Rectal smooth muscle tissue (tissue), 1 donor: ENCODE measurements around the gene LOXL1.

ENCODE experiments used
- H3K27ac ChIP-seq: one replicate; pipeline ENCODE4 v1.7.0; 2013; ENCODE audit warnings: low read depth, low read length, inconsistent platforms
- H3K27me3 ChIP-seq: one replicate; pipeline ENCODE4 v1.7.0; 2013; ENCODE audit warnings: low read length; ENCODE audit not compliant: control insufficient read depth, insufficient read depth
- H3K36me3 ChIP-seq: one replicate; pipeline ENCODE4 v1.7.0; 2013; ENCODE audit warnings: low read length; ENCODE audit not compliant: control insufficient read depth, insufficient read depth
- H3K4me1 ChIP-seq: one replicate; pipeline ENCODE4 v1.7.0; 2013; ENCODE audit warnings: low read length; ENCODE audit not compliant: control insufficient read depth, insufficient read depth
- H3K4me3 ChIP-seq: one replicate; pipeline ENCODE4 v1.7.0; 2013; ENCODE audit warnings: low read length
- H3K9ac ChIP-seq: one replicate; pipeline ENCODE4 v1.7.0; 2013; ENCODE audit warnings: low read length

LOXL1 gene

DNA sequence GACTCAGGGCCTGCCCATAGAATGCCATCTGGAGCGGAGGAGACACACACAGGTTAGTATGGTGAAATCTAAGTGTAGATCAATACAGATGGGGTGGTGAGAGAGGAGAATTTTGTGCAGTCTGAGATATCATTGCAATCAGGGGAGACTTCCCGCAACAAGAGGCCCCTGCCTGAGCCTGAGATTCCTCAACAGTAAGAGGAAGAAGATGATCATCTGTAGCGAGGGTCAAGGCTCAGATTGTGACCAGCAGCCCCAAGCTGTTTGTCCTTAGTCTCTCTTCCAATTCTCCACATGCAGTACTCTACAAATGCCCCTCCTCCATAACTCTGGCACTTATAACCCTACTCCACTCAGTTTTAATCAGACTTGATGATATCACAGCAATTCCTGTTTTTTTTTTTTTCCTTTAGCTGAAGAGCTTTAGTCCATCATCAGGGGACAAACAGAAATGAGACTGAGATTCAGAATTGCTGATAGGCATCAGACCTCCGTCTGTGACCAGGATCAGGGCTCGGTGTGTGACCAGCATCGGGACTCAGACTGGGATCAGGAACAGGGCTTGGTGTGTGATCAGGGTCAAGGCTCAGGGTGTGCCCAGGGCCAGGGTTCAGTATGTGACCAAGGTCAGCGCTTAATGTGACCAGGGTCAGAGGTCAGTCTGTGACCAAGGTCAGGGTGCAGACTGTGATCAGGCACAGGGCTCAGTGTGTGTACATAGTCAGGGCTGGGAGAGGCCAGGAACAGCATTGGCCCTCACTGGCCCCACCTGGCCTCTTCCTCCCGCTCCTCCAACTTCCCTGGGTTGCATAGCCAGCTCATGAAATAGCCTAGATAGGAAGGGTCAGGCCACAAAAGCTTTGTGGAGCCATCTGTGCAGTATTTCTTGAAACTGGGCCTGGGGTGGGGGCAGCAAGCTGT lies 14.1 kb downstream of the LOXL1 start:
- Histone ChIP-seq H3K4me3 (no peak overlapping the region), H3K4me1 (peaks cover 3% of the 10 kb centered on the region), H3K27ac (no peak overlapping the region)

DNA sequence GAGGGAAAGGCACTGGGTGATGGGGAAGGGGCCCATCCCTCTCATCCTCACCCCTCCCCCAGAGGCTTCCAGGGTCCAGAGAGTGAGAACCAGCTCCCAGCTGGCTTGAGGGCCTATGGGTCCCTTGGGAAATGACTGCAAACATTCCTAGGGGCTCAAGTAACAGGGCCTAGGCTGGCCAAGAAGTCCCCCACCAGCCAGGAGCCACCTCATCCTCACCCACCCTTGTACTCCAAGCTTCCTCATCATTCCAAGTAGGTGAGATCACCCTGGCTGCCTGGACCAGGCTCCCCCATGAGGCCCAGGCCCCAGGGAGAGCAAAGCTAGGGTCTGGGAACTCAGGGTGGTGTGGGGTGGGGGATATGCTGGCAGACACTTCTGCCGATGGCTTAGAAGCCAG lies 14.8 kb downstream of the LOXL1 start:
- peaks cover 3% of the 10 kb centered on the region for H3K4me1 ChIP-seq
- no peak overlapping the region for H3K9ac ChIP-seq
- no peaks in the 10 kb centered on the region for H3K27me3 ChIP-seq
- no peak overlapping the region for H3K4me3 ChIP-seq
- H3K27ac ChIP-seq = no peak overlapping the region
- H3K36me3 ChIP-seq = no peaks in the 10 kb centered on the region

More for the DNA sequence above, 14.1 kb downstream of the LOXL1 start:
- Histone ChIP-seq H3K9ac (no peak overlapping the region), H3K36me3 (no peaks in the 10 kb centered on the region), H3K27me3 (no peaks in the 10 kb centered on the region)

DNA sequence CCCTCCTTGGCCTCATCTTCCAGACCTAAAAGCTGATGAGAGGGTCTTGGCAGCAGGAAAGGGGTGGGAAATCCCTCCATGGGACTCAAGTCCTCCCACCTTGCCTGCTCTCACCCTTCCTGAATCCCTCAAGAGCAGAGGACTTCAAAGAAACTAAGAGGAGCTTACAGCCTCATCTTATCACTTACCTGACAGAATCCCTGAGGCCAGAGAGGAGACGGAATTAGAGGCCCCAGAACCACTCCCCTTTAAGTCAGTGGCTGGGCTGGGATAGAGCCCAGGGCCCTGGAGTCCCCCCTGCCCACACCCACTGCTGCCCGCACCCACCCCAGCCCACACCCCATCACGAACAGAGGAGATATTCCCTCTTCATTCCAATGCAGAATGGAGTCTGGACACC lies 15.2 kb downstream of the LOXL1 start:
- no peaks in the 10 kb centered on the region for H3K36me3 ChIP-seq
- no peak overlapping the region for H3K27ac ChIP-seq
- H3K4me1 ChIP-seq = peaks cover 3% of the 10 kb centered on the region
- H3K4me3 ChIP-seq = no peak overlapping the region
- H3K27me3 ChIP-seq = no peaks in the 10 kb centered on the region
- no peak overlapping the region for H3K9ac ChIP-seq

DNA sequence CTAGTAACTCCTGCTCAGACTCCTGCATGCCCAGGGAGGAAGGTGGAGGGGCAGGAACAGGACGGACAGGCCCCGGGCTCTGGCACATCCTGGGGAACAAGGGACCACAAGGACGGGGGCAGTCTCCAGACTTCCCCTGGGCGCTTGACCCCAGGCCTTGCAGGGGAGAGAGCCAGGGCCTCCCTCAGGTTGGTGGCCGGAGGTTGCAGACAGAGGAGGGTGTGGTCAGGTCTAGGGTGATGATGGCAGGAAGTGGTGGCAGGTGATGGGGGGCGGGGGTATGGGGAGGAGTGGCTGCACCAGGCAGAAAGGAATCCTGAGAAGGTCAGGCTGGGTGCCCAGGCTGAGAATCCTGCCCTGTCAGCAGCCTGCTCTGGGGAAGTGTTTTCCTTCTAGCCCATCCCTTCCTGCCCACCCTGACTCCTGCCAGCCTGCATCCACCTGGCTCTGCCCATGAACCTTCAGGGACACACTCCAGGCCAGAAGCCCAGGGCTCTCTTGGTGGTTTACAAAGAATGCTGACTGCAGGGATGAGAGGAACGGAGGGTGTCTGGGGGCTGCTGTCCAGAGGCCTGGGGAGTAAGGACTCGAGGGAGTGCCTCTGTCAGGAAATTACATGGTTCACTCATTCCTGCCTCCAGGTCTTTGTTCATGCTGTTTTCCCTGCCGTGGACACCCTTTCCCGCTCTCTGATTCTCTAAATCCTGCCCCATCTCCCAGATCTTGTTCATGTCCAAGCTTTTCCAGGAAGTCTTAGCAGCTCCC lies 15.8 kb downstream of the LOXL1 start:
- peaks cover 3% of the 10 kb centered on the region for H3K4me1 ChIP-seq
- H3K27me3 ChIP-seq = no peaks in the 10 kb centered on the region
- no peaks in the 10 kb centered on the region for H3K36me3 ChIP-seq
- no peak overlapping the region for H3K4me3 ChIP-seq
- no peak overlapping the region for H3K27ac ChIP-seq
- H3K9ac ChIP-seq = no peak overlapping the region

DNA sequence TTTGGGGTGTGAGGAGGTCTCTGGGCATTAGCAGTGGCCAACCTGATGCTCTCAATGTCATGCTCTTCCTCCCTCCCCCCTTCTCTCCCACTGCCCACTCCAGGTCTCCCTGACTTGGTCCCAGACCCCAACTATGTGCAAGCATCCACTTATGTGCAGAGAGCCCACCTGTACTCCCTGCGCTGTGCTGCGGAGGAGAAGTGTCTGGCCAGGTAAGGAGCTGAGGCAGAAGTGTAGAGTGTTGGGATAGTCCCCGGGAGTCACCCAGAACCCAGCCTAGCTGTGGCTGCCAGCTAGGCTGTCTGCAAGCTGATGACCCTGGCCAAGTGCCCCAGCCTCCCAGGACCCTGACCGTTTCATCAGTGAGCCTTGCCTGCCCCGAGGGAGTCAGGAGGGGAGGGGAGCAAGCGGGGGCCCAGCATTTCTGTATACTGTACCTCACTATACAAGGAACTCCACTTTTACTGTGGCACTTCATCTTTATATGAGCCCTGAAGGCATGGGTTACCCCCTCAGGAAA lies 16.5 kb downstream of the LOXL1 start:
- Histone ChIP-seq H3K4me3 (no peak overlapping the region), H3K27me3 (no peaks in the 10 kb centered on the region), H3K4me1 (peaks cover 3% of the 10 kb centered on the region), H3K36me3 (no peaks in the 10 kb centered on the region), H3K27ac (no peak overlapping the region), H3K9ac (no peak overlapping the region)

DNA sequence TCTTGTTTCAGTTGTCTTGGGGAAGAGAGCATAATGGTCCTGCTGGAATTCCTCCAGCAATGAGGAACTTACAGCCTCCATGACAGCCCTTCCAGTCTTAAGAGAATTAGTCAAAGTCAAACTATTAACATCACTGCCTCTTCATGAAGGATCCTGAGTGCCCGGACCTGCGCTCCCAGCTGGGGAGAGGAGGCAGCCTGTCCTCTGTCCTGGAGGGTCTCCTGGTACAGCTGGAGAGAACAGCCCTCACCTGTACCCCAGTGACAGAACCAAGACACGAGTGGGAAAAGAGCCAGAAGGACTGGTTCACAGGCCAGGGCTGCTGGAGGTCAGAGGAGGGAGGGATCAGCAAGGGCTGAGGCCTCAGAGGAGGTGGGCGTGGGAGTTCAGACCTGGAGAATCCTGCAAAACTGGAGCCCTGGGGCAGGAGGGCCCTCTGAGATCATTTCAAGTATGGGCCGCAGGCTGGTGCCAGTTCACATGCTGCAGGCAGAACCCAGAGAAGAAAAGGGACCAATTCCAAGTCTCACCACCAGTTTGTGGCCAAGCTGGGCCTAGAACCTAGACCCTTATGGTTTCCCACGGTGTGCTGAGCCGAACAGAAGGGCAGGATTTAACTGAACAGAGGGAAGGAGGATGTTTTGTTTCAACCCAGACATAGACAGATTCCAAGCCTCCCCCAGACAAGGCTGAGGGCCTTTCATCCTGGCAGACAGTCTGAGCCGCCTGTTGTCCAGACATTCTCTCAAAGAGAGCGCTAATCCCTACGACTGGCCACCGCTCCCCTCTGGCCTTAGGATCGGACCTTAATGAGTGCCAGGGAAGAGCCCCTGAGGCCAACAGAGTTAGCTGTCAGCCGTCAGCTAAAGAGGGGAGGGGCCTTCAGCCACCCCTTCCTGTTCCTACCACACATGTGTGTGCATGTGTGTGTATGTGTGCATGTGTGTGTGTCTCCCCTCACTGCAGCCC lies 18.2 kb downstream of the LOXL1 start:
- no peak overlapping the region for H3K9ac ChIP-seq

DNA sequence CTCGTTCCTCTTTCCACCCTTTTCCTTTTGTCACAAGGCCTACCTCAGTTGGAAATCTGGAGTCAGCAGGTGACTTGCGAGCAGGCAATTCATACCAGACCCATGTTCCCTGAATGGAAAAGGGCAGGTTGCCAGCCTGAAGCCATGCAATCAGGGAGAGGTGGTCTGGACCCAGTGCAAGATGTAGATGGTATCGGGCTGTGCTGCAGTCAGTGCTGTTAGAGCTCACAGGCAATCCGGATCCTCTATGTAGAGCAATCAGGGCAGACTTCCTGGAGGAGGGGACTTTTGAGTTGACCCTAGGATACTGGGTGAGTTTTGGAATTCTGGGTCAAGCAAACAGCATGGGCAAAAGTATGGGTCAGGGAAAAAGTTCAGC lies 18.9 kb downstream of the LOXL1 start:
- H3K27ac ChIP-seq = no peak overlapping the region
- H3K9ac ChIP-seq = no peak overlapping the region
- no peaks in the 10 kb centered on the region for H3K27me3 ChIP-seq
- H3K4me1 ChIP-seq = peaks cover 3% of the 10 kb centered on the region
- no peak overlapping the region for H3K4me3 ChIP-seq
- no peaks in the 10 kb centered on the region for H3K36me3 ChIP-seq

More for the DNA sequence above, 18.2 kb downstream of the LOXL1 start:
- Histone ChIP-seq H3K4me3 (no peak overlapping the region), H3K36me3 (no peaks in the 10 kb centered on the region), H3K27ac (no peak overlapping the region), H3K4me1 (peaks cover 3% of the 10 kb centered on the region), H3K27me3 (no peaks in the 10 kb centered on the region)

DNA sequence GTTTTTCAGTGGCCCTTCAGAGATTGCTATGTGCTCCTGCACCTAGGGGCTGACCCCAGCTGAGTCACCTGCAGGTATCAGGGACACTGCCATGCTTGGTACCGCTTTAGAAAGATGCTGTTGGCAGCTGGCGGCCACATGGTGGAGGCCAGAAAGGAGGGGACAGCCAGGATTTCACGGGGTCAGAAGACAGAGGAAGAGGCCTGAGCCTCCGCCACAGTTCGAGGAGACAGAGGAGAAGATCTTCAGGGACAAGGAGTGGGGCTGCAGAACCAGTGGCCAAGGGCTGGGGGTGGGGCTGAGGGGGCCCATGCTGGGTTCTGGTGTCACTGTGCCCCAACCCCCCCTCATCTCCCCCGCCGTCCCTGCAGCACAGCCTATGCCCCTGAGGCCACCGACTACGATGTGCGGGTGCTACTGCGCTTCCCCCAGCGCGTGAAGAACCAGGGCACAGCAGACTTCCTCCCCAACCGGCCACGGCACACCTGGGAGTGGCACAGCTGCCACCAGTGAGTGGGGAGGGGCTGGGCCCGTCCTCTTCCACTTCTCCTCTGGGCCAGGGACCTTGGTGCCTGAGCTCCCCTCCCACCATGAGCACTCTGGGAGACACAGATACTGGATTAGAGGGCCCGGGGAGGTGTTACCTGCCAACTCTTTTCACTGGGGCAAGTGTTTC lies 19.9 kb downstream of the LOXL1 start:
- no peak overlapping the region for H3K9ac ChIP-seq
- no peaks in the 10 kb centered on the region for H3K36me3 ChIP-seq
- peaks cover 5% of the 10 kb centered on the region for H3K4me1 ChIP-seq
- no peak overlapping the region for H3K27ac ChIP-seq
- no peaks in the 10 kb centered on the region for H3K27me3 ChIP-seq
- H3K4me3 ChIP-seq = no peak overlapping the region

DNA sequence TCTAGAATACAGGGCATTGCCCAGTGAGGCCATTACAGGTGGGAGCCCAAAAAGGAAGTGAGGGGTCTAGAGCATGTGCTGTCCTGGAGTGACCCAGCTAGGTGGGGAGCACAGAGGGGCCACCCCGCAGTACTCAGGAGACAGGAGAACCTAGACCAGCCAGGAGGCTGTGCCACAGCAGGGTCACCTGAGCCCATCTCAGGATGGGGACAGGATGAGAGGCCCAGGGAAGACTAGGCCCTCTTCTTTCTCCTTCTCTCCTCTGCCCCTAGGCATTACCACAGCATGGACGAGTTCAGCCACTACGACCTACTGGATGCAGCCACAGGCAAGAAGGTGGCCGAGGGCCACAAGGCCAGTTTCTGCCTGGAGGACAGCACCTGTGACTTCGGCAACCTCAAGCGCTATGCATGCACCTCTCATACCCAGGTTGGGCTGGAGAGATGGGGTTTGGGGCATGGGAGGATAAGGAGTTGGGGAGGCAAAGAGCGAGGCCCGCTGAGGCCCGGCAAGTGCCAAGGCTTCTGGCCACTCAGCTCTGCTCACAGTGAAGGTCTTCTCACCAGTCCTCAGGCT lies 20.6 kb downstream of the LOXL1 start:
- Histone ChIP-seq H3K27ac (no peak overlapping the region), H3K4me1 (peaks cover 11% of the 10 kb centered on the region), H3K27me3 (no peaks in the 10 kb centered on the region), H3K36me3 (no peaks in the 10 kb centered on the region), H3K9ac (no peak overlapping the region), H3K4me3 (no peak overlapping the region)

DNA sequence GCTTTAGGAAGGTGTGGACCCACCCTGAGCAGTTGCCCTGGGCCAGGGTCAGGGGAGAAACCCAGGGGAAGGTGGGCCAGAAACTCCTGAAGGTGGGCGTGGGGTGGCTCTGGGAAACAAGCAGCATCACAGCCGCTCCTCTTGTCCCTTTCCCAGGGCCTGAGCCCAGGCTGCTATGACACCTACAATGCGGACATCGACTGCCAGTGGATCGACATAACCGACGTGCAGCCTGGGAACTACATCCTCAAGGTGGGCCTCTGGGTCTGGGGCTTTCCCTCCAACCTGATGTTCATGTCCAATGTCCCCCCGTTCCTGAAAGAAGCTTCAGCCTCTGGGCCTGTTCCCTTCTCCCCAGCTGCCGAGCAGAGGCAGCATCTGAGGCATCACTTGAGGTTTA lies 21.4 kb downstream of the LOXL1 start:
- Histone ChIP-seq H3K9ac (no peak overlapping the region), H3K4me3 (no peak overlapping the region), H3K36me3 (no peaks in the 10 kb centered on the region)

DNA sequence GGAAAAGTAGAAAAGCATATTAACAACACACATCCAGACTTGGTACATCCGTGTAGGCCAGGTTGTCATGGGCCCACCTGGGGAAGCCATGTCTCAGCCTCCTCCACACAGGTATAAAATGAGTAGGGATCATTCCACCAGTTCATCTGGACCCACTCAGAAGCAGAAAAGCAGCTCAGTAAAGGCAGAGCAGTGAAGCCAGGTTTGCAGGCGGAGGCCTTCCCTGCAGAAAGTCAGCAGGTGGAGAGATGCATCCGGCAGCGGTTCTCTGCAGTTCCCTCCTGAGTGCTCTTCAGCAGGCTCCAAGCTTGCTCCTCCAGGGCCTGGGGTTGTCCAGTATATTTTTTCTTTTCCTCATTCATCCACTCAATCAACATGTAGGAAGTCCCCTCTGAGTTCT lies 22.1 kb downstream of the LOXL1 start:
- Histone ChIP-seq H3K9ac (no peak overlapping the region), H3K27me3 (no peaks in the 10 kb centered on the region), H3K27ac (no peak overlapping the region), H3K4me3 (no peak overlapping the region), H3K4me1 (peaks cover 12% of the 10 kb centered on the region), H3K36me3 (no peaks in the 10 kb centered on the region)

More for the DNA sequence above, 21.4 kb downstream of the LOXL1 start:
- H3K4me1 ChIP-seq = peaks cover 12% of the 10 kb centered on the region
- no peaks in the 10 kb centered on the region for H3K27me3 ChIP-seq
- H3K27ac ChIP-seq = no peak overlapping the region
